GM12873 (cell line): ENCODE data around the gene MBNL1.

Source experiments
- CTCF ChIP-seq: IDR thresholded peaks from 2 replicates; pipeline ENCODE4 v1.5.1; 2012; ENCODE audit warnings: low read depth, mild to moderate bottlenecking, moderate library complexity, low read length, control low read depth; ENCODE audit not compliant: insufficient read depth; ENCODE audit errors: missing control alignments

MBNL1 gene

DNA sequence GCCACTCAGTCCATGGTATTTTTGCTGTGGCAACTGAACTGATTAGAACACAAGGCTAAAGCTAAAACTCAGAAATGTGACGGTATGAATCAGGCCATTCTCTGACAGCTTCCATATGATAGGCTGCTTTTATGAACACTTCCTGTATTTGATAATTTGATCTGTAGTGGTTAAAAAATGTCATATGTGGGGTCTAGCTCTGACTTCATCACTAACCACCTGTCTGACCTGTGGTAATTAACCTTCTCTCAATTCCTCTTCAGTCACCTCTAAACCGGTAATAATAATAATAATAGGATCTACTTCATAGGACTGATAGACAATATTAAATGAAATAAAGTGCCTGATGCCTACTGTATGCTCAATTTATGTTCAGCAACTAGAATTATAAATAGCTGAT, 223.2 kb downstream of the MBNL1 start:
- no peak for TF ChIP-seq CTCF

GRCh38 chr3:152496286-152496685, 227.6 kb downstream of the MBNL1 start:
- TF ChIP-seq CTCF: no peak

- TF ChIP-seq CTCF: no peak
These were observed 228.0 kb downstream of the MBNL1 start for GRCh38 chr3:152496716-152497115.

DNA sequence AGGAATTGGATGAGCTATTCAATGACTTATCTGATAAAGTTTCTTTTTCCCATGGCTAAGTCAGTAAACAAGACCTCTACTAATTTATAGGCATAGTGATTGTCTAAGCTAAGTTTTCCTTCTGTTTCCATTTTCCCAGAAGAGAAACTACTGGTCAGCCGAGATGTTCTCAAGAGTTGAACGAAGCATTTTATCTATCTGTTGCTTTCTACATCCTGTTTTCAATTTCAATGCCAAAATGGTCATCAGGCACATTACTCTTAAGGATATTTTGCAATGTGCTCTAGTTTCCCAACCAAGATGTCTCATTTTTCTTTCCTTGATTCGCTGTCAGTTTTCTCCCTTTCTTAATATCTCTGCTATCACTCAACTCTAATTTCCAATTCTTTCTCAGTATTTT, 228.7 kb downstream of the MBNL1 start:
- TF ChIP-seq CTCF: no peak

GRCh38 chr3:152497890-152498289, 229.2 kb downstream of the MBNL1 start:
- no peak for TF ChIP-seq CTCF

DNA sequence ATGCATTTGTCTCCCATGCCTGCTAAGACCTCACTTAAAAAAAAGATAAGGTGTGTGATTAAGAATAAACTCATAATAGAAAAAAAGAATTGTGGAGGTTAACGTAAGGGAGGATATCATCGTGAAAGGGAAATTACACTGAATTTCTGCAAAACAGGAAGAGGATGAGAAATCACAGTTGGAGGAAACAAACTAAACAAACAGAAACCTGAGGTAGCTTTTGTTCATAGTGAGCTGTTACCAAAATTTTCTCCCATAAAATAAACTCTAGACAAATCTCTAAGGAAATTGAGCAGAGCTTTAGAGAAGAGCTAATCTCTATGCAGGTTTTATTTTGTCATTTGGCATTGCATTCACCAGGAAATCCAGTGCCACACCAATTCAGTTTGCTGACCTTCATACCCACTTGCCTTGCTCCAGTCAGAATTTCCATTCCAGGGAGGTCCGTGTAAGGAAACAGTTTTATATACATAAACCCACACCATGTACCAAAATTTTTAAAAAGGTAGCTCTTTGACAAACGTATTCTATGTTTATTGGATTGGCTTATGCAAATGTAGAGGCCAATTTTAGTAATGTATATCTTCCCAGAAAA, 231.2 kb downstream of the MBNL1 start:
- no peak for TF ChIP-seq CTCF

DNA sequence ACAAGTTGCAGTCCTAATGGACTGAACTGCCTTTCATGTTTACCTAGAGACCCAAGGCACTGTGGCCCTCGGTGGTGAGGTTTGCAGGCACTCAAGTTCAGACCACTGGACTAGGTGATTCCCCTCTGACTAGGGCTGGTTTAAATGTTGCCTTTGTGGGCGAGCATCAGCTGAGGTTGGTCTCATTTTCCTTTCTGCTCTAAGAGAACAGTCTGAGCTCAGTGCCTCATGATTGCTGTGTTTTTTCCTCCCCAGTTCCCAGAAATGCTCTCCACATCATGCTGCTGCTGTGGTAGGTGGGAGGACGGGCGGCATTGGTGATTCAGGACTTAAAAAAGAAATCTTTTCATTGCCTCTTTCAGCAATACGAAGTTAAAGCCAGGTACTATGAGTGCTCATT, 237.2 kb downstream of the MBNL1 start:
- TF ChIP-seq CTCF: no peak
